SKM-1 (cell line): ENCODE data around the gene PHAF1.
A peak's percentile ranks its signal among the peaks of the same experiment; 100 is the strongest.

Source experiments
- DNase-seq: peaks from one replicate; lab custom pipeline; 2025; ENCODE audit not compliant: unreplicated experiment; lab: John Stamatoyannopoulos, UW

The PHAF1 gene

DNA sequence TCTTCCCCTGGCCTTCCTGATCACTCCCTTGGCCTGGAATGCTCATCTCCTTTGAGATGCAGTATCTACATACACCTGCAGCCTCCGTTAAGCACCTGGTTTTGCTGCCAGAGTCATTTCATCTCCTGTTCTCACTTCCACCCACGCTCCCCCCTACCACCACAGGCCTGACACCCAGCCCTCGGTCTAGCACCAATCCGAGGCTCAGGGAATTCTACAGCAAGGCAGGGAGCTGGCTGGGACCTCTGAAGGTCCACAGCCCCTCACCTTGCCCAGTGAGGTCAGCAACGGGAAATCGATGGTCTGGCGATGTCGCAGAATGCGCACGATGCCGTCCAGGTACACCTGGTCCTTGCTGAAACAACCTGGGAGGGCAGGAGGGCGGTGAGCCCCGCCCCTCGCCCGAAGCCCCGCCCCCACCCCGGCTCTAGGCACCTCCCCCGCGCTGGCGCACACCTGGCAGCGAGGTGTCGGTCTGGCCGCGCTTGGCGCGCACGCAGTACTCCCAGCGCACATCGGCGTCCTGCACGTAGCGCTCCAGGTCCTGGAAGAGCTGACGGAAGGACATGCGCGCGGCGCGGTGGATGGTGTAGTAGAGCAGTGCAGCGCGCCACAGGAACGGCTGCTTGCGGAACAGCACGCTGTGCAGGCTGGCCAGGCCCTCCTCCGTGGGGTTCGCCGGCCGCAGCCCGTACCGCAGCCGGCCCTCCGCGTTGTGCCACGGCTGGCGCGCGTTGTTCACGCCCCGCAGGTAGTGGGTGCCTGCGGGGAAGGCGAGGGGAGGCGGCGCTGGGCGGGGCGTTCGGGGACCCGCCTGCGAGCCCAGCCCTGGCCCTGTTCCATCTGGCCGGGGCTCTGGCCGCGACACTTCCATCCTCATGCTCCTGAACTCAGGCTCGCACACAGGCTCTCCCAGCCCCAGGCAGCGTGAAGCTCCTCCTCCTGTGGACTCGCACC, 68.3 kb downstream of the PHAF1 start:
- DNase-seq = no peak

DNA sequence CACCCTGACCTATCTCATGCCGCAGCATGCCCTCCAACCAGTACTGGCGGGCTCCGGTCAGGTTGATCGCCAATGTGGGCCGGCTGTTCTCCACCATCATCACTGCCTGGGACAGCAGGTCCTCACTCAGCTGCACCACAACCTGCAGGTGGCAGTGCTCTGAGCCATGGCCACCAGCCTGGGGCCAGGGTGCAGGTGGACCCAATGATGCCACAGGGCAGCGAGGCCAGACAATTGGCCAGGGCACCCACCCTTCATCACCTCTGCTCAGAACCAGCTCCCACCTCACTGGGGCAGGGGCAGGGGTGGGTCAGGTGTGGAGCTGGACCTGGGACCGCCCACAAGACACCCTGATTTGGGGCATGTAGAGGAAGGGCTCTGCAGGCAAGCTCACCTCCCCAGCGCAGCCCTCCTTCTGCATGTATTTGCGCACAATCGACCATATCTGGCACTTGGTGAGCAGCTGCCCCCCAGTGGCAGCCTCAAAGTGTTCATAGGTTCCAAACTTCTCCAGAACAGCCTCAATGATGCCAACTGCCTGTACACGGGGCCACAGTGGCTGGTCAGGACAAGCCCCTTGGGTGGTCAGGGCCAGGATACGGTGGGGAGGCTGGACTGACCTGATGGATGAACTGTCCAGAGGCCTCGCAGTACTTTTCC, 69.8 kb downstream of the PHAF1 start:
- DNase-seq = no peak

DNA sequence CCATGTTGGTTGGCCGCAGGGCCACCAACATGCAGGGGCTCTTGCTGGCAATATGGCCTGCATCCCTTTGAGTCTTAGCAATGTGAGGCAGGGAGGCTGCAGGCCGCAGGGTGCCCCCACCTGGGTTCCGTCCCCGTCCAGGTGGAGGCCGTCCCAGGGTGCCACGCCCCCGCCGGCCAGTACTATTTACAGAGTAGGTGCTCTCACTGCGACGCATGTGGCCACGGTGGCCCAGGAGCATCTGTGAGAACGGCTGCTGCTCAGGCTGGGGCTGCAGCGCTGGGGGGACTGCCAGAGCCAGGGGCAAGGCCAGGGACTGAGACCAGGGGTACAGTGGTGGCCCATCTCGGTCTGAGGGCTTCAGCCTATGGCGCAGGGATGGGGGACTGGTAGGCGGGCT, 70.4 kb downstream of the PHAF1 start:
- no peak for DNase-seq

DNA sequence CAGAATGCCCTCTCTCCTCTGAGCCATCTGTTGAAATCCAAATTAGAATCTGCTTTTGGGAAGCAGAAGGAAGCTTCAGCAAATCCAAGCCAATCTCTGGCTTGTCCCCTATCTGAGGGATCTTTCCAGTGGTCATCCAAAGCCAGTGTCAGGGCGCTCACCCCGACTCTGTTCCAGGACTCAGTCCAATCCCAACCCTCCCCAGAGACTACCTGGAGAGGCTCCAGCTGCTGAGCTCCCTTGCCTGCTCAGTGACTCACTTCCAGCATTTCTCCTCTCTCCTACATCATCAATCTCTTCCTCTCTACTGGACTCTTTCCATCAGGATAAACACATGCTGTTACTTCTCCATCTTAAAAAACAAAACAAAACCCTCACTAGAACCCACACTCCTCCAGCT, 71.6 kb downstream of the PHAF1 start:
- DNase-seq = no peak

DNA sequence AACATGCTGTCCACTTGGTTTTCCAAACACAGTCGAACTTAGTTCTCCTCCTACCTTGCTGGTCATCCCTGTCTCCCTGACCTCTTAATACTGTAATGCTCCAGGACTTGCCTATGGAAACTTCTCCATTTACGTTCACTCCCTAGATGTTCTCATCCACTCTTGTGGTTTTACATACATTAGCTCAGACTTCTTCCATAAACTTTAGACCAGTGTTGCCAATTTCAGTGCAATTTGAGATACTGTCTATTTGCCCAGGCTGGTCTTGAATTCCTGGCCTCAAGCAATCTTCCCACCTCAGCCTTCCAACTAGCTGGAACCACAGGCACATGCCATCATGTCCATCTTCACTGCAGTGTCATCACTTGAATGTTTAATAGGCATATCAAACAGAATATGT, 72.5 kb downstream of the PHAF1 start:
- DNase-seq = no peak

DNA sequence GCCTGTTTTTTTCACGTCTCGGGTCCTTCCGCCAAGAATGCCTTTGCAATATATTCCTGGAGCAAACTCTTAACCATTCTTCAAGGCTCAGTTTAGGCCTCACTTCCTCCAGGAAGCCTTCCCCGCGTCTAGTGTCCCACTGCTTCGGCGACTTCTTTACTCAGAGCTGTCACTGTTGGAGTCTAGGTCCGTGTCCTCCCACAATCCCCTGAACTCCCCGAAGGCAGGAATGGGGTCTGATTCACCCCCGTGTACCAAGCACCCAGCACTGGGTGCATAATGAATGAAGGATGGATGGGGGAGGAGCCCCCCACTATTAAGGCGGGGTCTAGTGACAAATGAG, 73.5 kb downstream of the PHAF1 start:
- no peak for DNase-seq

DNA sequence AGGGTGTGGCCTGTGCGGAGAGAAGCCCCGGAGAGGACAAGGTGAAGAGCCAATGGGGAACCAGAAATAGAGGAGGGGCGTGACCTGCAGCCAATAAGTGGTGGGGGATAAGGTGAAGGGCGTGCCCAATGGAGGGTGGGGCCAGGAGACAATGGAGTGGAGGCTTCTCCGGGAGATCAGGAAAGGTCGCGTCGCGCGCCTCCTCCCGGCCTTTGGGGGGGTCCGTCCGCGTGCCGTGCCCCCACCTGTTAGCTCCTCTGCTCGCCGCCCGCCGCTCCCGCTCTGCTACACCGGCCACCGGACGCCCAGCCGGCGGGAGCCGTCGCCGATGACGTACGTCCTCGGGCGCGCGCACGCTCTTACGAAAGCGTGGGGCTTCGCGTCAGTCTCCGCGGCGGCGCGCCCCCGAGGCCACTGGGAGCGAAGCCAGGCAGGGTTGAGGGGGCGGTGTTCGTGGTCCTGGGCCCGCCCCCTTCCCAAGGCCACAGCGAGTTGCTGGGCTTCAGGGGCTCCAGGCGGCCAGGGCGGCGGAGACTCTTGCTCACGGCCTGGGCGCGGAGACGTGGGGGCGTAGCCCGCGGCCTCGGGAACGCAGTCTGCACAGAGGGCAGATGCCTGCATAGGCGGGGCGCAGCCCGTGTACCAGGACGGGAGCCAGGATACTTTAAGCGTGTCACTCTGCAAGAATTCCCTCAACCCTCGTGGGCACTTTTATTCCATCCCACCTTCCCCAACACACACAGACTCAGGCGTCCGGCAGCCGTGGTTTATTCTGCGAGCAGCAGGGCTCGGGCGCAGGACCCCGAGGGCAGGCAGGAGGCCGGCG, 74.1 kb downstream of the PHAF1 start, which contains the start of gene MATCAP1:
TSS of gene MATCAP1 (minus strand) at position 337 of the 826 bp plus-strand sequence. CDS start 3,353 bp downstream, outside the sequence.
- peak; percentile 98 for DNase-seq

DNA sequence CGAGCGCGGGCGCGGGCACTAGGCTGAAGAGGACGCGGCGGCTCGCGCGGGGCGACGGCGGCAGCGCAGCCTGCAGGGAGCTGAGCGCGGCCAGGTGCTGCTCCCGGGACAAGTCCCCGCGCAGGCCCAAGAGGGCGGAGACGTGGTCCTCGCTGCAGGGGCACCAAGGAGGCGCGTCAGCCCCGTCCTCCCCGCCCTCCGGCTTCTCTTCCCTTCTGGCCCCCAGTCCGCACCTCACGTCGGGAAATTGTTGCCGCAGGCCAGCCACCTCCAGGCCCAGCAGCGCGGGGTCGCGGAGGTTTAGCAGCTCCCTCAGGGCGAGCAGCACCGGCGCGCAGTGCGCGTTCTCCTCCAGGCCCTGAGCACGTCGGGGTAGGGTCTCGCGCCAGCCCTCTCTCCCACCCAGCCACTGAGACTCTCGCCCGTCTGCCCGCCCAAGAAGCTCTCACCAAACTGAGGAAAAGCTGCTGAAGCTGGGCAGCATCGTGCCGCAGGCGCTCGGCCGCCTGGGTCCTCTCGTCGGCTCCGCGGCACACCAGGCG, 74.8 kb downstream of the PHAF1 start:
- DNase-seq = no peak

DNA sequence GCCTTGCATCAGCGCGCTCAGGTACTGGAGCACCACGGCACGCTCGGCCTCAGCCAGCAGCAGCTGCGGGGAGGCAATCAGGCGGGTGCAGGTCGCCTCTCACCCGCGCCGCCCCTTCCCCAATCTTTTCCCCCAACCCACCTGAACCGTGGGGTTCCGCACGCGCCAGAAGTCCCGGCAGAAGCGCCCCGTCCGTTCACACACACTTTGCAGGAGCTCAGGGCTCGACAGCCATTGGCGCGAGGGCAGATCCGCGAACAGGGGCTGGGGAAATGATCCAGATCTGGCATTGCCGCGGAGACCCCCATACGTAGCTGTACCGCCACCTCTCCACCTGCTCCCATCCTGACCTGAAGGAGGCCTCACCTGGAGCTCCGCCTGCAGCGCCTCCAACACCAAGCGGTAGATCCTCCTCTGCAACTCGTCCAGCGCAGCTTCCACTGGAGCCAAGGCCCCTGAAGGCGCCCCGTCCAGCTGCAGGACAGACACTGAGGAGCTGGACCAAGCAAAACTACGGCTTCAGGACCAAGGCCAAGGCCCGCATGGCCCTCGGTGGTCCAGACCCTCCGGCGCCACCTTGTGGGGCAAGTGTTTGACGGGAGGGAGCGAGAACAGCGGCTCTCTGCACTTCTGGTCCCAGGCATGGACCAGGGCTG, 75.4 kb downstream of the PHAF1 start:
- peak; percentile 67 for DNase-seq

DNA sequence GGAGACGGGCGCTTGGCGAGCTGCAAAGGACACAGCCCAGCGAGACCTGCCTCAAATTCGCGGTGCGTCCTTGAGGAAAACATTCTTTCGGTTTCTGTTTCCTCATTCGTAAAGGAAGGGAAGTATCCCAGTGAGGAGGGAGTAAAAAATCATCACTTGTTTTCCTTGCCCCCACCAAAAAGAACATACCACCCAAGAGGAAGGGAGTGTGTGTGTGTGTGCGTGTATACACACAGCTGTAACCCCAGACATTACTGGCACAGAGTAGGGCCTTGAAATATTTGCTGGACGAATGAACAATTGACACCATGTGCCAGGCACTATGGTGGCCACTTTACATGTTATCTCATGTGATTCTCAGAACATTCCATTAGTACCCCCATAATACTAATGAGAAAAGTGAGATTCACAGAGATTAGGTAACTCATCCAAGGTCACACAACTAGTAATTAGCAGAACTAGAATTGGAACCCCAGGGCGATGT, 76.0 kb downstream of the PHAF1 start:
- no peak for DNase-seq

DNA sequence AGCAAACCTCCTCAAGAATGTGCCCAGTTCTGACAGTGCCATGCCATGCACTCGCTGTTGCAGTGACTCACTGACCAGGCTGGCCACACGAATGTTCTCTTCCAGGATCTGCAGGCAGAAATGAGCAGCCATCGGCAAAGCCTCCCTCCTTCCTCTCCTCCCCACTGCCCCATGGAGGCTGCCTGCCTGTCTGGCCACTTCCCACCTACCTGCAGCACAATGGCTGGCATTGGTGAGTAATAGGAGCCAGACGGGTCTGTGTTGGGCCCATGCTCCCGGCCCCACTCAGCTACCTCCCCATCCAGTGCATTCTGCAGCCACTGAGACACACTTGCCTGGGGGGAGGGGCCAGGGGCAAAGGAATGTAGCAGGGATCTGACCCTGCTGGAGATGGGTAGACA, 76.8 kb downstream of the PHAF1 start:
- DNase-seq = no peak

DNA sequence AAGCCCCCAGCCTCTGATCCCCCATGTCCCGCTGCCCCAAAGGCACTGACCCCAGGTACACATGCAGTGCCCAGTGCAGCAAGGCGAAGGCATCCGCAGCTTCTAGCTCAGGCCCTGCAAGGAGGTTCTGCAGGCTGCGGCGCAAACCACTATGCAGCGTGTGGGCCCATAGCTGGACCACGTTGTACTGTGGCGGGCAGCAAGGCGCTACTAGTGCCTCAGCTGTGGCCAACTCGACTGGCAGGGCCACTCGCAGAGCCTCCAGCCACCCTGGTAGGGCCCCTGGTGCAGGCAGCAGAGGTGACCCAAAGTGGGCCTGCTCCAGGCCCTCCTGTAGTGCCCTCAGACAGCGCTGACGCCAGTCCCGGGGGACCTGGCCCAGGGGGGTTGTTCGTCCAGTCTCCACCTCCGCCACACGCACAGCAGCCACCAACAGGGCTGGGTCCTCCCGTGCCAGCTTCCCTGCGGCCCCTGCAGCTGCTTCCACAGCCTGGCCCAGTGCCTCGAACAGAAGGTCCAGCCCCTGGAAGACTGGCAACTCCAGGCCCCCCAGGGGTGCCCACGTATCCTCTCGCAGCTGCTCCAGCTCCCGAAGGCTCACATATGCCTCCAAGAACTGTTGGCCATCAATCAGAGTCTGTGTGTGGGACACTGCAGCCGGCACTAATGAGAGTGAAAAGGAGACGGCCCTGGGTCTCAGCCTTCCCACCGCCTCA, 77.6 kb downstream of the PHAF1 start:
- DNase-seq = no peak

DNA sequence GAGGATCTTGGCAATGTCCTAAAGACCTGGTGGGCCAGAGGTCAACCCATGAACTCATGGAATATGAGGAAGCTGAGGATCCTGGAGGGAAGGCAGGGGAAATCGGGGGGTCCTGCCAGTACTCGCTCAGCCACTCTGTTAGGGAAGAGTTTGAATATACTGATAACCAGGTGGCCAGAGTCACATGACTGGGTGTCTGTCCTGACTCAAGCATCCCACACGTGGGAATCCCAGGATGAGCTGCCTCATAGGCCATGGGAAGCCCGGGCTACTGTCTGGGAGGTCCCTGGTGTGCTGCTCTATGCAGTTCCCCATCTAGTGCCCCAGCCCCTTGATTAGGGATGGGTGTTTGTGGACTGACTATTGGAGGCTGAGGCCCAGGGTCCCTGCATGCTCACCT, 78.6 kb downstream of the PHAF1 start:
- DNase-seq = no peak

DNA sequence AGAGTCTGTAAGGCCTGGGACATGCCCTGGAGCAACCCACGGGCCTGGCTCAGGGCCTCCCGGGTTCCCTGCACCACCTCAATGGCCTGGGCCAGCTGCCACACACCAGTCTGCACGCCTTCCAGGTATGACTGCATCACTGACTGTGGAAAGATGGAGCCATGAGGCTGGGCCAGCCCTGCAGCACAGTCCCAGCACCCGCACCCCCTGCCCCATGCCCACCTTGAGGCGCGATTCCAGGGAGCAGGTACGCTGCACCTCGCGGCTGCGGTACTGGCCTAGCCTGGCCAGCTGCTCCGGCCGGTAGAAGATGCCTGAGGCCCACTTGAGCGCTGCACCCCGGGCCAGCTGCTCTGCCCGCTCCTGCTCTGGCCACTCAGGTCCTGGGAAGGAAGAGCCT, 79.1 kb downstream of the PHAF1 start:
- DNase-seq = no peak

DNA sequence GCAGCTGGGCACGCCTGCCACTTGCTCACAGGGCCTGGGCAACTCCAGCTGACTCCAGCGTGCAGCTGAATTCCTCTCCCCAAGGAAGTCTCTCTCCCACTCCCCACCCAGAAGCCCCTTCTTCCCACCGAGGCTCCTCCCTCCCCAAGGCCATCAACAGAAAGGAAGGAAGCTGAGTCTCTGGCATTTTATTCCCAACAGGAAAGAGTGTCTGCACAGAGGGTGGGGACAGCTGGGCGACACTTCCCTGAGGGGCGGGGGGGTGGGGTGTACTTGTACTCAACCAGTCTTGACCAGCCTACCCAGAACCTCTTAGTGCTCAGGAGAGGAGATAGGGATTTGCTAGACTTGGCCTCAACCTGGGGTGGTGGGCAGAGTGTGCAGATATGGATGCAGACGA, 80.3 kb downstream of the PHAF1 start, which contains the start of gene EXOC3L1:
TSS of gene EXOC3L1 (minus strand) at position 96 of the 400 bp plus-strand sequence. CDS start 460 bp downstream, outside the sequence.
- no peak for DNase-seq

DNA sequence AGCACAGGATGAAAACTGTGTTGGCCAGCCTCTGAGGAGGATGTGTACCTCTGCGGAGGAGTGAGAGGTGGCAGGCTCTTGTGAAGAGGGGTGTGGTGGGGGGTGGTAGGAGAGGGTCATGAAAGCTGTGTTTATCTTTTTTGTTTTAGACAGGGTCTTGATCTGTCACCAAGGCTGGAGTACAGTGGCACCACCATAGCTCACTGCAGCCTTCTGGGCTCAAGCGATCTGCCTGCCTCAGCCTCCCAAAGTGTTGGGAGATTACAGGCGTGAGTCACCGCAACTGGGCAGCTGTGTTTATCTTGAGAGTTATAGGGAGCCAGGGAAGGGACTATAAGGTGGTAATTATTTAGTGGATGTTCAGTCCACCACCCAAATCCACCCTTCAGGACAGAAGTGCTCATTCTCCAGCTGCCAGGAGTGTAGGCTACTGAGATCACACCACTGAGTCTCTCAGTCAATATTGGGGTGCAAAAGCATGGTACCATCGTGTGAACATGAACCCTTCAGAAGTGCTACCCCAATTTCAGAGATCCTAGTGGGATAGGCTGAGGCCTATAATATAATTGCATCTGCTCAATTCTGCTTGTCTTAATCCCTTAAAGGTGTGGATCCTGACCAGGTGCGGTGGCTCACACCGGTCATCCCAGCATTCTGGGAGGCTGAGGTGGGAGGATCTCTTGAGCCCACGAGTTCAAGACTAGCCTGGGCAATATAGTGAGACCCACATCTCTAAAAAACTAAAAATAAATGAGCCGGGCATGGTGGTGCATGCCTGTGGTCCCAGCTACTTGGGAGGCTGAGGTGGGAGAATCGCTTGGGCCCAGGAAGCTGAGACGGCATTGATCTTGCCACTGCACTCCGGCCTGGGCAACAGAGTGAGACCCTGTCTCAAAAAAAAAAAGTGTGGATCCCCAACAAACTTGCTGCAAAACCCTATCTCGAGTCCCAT, 81.0 kb downstream of the PHAF1 start:
- no peak for DNase-seq

DNA sequence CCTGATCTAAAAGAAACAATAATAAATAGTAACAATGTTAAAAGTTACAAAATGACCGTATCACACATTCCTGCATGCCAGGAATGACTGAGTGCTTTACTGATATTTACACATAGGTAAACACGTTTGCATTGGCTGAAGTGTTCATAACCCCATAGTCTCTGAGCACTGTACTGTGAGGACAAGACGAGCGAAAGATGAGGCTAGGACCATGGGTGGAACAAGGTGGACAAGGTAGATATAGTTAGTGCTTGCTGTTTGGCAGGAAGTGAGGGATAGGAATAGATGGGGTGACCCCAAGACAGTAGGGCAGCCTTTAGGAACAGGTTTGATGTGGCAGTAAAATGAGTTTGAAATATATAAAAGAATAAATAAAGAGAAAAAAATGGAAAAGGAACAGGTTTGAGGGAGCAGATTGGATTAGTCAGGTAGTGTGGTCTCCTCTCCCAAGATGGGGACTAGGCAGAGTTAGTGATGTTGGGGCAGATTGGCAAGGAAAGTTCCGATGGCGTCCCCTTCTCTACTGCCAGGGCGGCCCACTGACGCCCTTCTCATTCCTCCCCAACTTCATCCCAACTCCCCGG, 81.8 kb downstream of the PHAF1 start:
- DNase-seq = no peak

DNA sequence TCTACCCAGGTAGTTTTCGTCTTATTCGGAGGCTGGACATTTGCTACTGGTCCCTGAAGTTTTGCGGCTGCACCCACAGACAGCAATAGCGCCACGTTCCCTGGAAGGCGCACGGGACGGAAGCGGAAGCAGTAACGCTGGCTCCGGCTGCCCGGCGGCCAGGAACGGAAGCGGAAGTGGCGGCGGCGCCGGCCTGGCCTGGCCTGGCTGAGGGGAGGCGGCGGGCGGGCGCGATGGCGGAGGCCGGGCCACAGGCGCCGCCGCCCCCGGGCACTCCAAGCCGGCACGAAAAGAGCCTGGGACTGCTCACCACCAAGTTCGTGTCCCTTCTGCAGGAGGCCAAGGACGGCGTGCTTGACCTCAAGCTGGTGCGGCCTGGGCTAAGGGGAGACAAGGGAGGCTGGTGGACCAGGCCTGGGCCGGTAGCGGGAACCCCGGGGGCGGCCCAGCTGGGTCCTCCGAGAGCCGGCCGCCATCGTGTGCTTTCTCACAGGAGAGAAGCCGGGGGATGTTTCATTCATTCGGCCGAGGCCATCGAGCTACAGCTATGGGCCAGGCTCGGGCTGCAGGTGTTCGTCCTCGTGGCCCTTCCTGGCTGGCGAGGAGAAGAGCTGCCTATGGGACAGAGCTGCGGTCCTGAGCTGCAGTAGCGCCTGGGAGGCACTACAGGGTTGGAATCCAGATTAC, 82.4 kb downstream of the PHAF1 start, which contains the start of gene E2F4:
TSS of gene E2F4 (plus strand) at position 161 of the 687 bp plus-strand sequence. CDS start at position 234, 73 bp downstream.
- DNase-seq = peak; percentile 89
